ENCODE results near the gene KCNIP4. TPM values are rescaled to one million over a fixed set of nuclear protein-coding genes. Genes with fewer than 3 reads are reported as not detected.

KCNIP4 gene
- total and polyA plus RNA-seq, 2 donors (not counting 3 experiments of a cell fraction or from before 2014, with no cell fraction given), result not detected

DNA sequence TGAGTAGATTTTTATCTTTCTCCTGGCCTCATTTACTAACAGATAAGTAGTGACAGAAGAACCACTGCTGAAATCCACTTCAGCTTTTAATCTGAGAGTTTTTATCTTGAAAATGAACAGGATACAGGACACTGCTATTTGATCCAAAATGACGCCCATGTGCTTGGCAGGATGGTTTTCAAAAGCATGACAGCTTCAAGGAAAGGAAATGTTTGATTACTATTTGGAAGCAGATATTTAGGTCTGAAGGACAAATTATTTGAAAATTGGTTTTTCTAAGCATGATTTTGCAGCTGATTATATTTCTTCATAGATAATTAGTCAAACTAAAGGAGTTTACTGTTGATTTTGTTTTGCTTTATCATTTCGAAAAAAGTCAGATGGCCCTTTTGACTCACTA, 1237.2 kb downstream of the KCNIP4 start:
- POLR2A ChIA-PET, result no interaction called here
- BruUV-seq (replicated peaks), result no TSS peak
- no peaks in the 10 kb centered on the region for H3K4me1 ChIP-seq (ENCODE audit: control insufficient read depth, extremely low read depth, insufficient read depth, low read length)

GRCh38 chr4:20700007-20700761, 1248.4 kb downstream of the KCNIP4 start, which contains the start of gene PACRGL:
TSS of gene PACRGL (plus strand) at chr4:20700458. CDS start at chr4:20704482, 4,024 bp downstream.
- Histone ChIP-seq H3K36me3 (ENCODE audit: control insufficient read depth in 2 of 2, extremely low read depth in 1 of 2, insufficient read depth in 2 of 2, low read length in 2 of 2) (peaks cover 0 to under 1% of the 10 kb centered on the region in 2 experiments), H3K4me1 (ENCODE audit: control insufficient read depth, extremely low read depth, insufficient read depth, low read length) (peaks cover 18% of the 10 kb centered on the region), H4K20me1 (replicated peaks; ENCODE audit: control insufficient read depth, extremely low read depth, insufficient read depth, low read length) (no peaks in the 10 kb centered on the region), H3K9me3 (replicated peaks; ENCODE audit: control insufficient read depth, insufficient read depth, low read length) (no peaks in the 10 kb centered on the region), H3K4me3 (replicated peaks in 1 of 3; ENCODE audit: insufficient read depth in 1 of 3, low read depth in 1 of 3, low read length in 3 of 3) (peak within 1 kb of the TSS; percentile 88 to 92 (median 91)), H2AFZ (ENCODE audit: low read depth, low read length) (peak within 1 kb of the TSS; percentile 95), H3K79me2 (ENCODE audit: control insufficient read depth, insufficient read depth, low read length) (peaks cover 17% of the 10 kb centered on the region), H3K4me2 (ENCODE audit: insufficient read depth, low read length) (peak within 1 kb of the TSS; percentile 86), H3K9me1 (replicated peaks; ENCODE audit: control insufficient read depth, extremely low read depth, insufficient read depth, low read length) (no peaks in the 10 kb centered on the region), H3K27ac (ENCODE audit: insufficient read depth, low read depth, low read length) (peak within 1 kb of the TSS; percentile 82), H3K9ac (replicated peaks; ENCODE audit: extremely low read depth, insufficient read depth, low read length) (peak within 1 kb of the TSS; percentile 93), H3K27me3 (ENCODE audit: control insufficient read depth in 2 of 2, insufficient read depth in 2 of 2, low read length in 2 of 2) (peaks cover 0 to 3% of the 10 kb centered on the region in 2 experiments)
- DNase-seq (ENCODE audit: low read depth, low spot score), result peak; percentile 94
- peak; percentile 91 for TF ChIP-seq MYC (IDR thresholded peaks at IDR 0.05; ENCODE audit: low read depth, low read length)
- TF ChIP-seq POLR2A (IDR thresholded peaks at IDR 0.05; ENCODE audit: low read depth, low read length), result peak; percentile 43
- TF ChIP-seq POLR2AphosphoS5 (IDR thresholded peaks at IDR 0.05; ENCODE audit: insufficient read depth, low read depth, low read length), result peak; percentile 81
- TF ChIP-seq, protein P1, sequence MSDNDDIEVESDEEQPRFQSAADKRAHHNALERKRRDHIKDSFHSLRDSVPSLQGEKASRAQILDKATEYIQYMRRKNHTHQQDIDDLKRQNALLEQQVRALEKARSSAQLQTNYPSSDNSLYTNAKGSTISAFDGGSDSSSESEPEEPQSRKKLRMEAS (IDR thresholded peaks at IDR 0.05; ENCODE audit: insufficient read depth, insufficient read length), result peak; percentile 95
- no peak for TF ChIP-seq FOS (IDR thresholded peaks at IDR 0.05; ENCODE audit: borderline replicate concordance, insufficient read depth, low read length)
- no TSS peak for BruUV-seq (replicated peaks)
- POLR2A ChIA-PET, result no interaction called here
- FAIRE-seq, result peak; percentile 84
- dilution Hi-C loops (cut with MboI; ENCODE audit: extremely low pct_ligation_motif_present, low sequenced_read_pairs) (no loop called here), intact Hi-C loops (cut with micrococcal nuclease) (loop anchor here (2.0 to 10.0 kb wide), 3 partner anchors 135 to 1069 kb away; no protein-coding TSS in a partner anchor)
- CTCF ChIA-PET, result interaction anchor here (0.7 to 1.5 kb wide), 5 partner anchors 10 to 1067 kb away, joined by 3 to 6 read pairs (median 6); no protein-coding TSS in a partner anchor

More for the DNA sequence above, 1237.2 kb downstream of the KCNIP4 start:
- Histone ChIP-seq H4K20me1 (replicated peaks; ENCODE audit: control insufficient read depth, extremely low read depth, insufficient read depth, low read length) (no peaks in the 10 kb centered on the region), H3K9me1 (replicated peaks; ENCODE audit: control insufficient read depth, extremely low read depth, insufficient read depth, low read length) (no peaks in the 10 kb centered on the region), H2AFZ (ENCODE audit: low read depth, low read length) (no peak overlapping the region), H3K79me2 (ENCODE audit: control insufficient read depth, insufficient read depth, low read length) (no peaks in the 10 kb centered on the region), H3K4me2 (ENCODE audit: insufficient read depth, low read length) (no peak overlapping the region), H3K4me3 (replicated peaks in 1 of 3; ENCODE audit: insufficient read depth in 1 of 3, low read depth in 1 of 3, low read length in 3 of 3) (no peak overlapping the region), H3K27me3 (ENCODE audit: control insufficient read depth in 2 of 2, insufficient read depth in 2 of 2, low read length in 2 of 2) (no peaks in the 10 kb centered on the region), H3K9ac (replicated peaks; ENCODE audit: extremely low read depth, insufficient read depth, low read length) (no peak overlapping the region), H3K9me3 (replicated peaks; ENCODE audit: control insufficient read depth, insufficient read depth, low read length) (no peaks in the 10 kb centered on the region), H3K27ac (ENCODE audit: insufficient read depth, low read depth, low read length) (no peak overlapping the region), H3K36me3 (ENCODE audit: control insufficient read depth in 2 of 2, extremely low read depth in 1 of 2, insufficient read depth in 2 of 2, low read length in 2 of 2) (peaks cover 0 to 4% of the 10 kb centered on the region in 2 experiments)
- dilution Hi-C loops (cut with MboI; ENCODE audit: extremely low pct_ligation_motif_present, low sequenced_read_pairs), result no loop called here
- CTCF ChIA-PET, result no interaction called here
- FAIRE-seq, result no peak
- no peak for DNase-seq (ENCODE audit: low read depth, low spot score)
- TF ChIP-seq EZH2 (IDR thresholded peaks at IDR 0.05; ENCODE audit: borderline replicate concordance, low read depth, low read length, severe bottlenecking) (no peak), GATA2 (IDR thresholded peaks at IDR 0.05; ENCODE audit: insufficient read depth, insufficient read length, low read depth, low read length) (no peak)
- TF ChIP-seq, protein P1 (IDR thresholded peaks at IDR 0.05; ENCODE audit: insufficient read depth, insufficient read length), result no peak
- intact Hi-C loops (cut with micrococcal nuclease), result no loop called here

Measured in endothelial cell of umbilical vein (primary cell).